T-helper 1 cell treated with Interleukin-12 subunit alpha and Interleukin-12 subunit beta and Interleukin-4 antibody, amounts not matched to agents 30 μg/mL and 1 μg/mL, for 36 hours (primary cell): Measurements from ENCODE around the gene IL17RB.

Experiments
- H3K27ac Mint-ChIP-seq: one replicate; pipeline ENCODE4 v1.8.0; 2021; ENCODE audit warnings: mild to moderate bottlenecking, mixed read lengths
- H3K27me3 Mint-ChIP-seq: one replicate; pipeline ENCODE4 v1.8.0; 2021; ENCODE audit warnings: low read depth, mixed read lengths
- H3K36me3 Mint-ChIP-seq: one replicate; pipeline ENCODE4 v1.8.0; 2021; ENCODE audit warnings: low read depth, mixed read lengths
- H3K4me1 Mint-ChIP-seq: one replicate; pipeline ENCODE4 v1.8.0; 2021; ENCODE audit warnings: low read depth, mixed read lengths
- H3K4me3 Mint-ChIP-seq: one replicate; pipeline ENCODE4 v1.8.0; 2021; ENCODE audit warnings: mild to moderate bottlenecking, moderate library complexity, mixed read lengths
- H3K9me3 Mint-ChIP-seq: one replicate; pipeline ENCODE4 v1.8.0; 2021; ENCODE audit warnings: mixed read lengths

The IL17RB gene

DNA sequence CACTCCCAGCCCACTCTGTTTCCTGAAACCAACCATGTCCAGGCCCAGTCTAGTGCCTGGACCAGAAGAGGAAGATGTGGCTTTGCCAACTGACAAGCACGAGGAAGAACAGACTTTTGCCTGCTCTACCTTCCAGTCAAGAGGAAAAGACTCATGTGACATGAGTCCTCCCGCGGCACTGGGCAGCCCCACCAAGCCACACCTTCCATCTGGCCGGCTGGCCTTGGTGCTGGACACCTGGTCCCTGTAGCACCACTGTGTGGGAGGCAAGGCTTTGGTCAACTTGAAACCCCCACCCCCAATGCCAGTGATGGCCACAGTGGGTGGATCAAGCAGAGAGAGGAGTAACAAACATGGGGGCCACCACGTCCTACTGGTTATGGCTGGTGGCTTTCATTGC is 12.7 kb upstream of the IL17RB start:
- Mint-ChIP-seq H3K36me3 (no peaks in the 10 kb centered on the region), H3K9me3 (no peaks in the 10 kb centered on the region), H3K27ac (no peak overlapping the region), H3K4me3 (no peak overlapping the region), H3K27me3 (no peaks in the 10 kb centered on the region), H3K4me1 (no peaks in the 10 kb centered on the region)

DNA sequence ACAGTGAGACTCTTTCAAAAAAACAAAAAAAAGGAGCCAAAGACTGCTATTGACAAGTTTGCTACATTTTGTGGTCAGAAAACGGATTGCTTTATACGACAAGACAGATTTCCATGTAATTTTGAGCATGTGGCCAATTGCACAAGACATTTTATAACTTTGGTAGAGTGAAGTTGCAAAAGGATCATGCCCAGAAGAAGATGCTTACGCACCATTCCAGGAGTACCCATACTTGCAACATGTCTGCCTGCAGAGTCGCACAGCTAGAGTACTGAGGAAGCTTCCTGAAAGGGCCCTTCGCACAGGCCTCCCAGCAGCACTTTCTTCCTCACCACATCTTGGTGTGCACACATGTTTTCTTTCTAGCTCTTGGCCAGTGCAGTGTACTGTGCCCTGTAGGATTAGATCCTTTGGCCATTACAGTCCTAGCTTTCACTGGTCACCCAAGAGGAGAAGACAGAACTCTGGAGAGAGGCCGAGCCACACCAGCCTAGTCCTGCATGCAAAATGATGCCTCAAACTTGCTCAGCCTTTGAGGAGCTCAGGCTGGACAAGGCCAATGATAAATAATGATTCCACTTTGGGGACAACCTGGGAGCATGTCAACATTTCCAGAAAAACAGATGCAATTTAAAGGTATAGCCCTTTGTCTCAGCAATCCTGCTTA is 11.8 kb upstream of the IL17RB start:
- no peaks in the 10 kb centered on the region for H3K9me3 Mint-ChIP-seq
- H3K4me3 Mint-ChIP-seq = no peak overlapping the region
- H3K4me1 Mint-ChIP-seq = no peaks in the 10 kb centered on the region
- no peaks in the 10 kb centered on the region for H3K36me3 Mint-ChIP-seq
- peaks cover 6% of the 10 kb centered on the region for H3K27me3 Mint-ChIP-seq
- no peak overlapping the region for H3K27ac Mint-ChIP-seq

DNA sequence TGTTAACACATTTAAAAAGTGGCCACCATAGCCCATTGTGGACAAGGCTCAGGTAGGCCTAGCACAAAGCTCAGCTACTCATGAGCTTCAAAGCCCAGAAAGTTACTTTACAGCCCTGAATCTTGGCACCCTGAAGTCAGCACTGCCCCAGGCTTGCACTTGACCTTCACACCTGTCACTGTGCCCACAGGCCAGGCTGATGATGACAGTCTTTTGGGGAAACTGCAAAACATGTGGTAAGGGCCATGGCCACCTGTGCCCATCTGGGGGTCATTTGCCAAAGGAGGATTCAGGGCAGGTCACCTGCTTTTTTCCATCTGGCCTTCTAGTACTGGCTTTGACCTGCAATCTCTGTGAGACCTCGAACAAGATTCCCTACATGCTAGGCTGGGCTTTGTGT is 11.1 kb upstream of the IL17RB start:
- H3K36me3 Mint-ChIP-seq = no peaks in the 10 kb centered on the region
- no peaks in the 10 kb centered on the region for H3K9me3 Mint-ChIP-seq
- no peak overlapping the region for H3K4me3 Mint-ChIP-seq
- no peak overlapping the region for H3K27ac Mint-ChIP-seq
- H3K4me1 Mint-ChIP-seq = no peaks in the 10 kb centered on the region
- peaks cover 10% of the 10 kb centered on the region for H3K27me3 Mint-ChIP-seq

DNA sequence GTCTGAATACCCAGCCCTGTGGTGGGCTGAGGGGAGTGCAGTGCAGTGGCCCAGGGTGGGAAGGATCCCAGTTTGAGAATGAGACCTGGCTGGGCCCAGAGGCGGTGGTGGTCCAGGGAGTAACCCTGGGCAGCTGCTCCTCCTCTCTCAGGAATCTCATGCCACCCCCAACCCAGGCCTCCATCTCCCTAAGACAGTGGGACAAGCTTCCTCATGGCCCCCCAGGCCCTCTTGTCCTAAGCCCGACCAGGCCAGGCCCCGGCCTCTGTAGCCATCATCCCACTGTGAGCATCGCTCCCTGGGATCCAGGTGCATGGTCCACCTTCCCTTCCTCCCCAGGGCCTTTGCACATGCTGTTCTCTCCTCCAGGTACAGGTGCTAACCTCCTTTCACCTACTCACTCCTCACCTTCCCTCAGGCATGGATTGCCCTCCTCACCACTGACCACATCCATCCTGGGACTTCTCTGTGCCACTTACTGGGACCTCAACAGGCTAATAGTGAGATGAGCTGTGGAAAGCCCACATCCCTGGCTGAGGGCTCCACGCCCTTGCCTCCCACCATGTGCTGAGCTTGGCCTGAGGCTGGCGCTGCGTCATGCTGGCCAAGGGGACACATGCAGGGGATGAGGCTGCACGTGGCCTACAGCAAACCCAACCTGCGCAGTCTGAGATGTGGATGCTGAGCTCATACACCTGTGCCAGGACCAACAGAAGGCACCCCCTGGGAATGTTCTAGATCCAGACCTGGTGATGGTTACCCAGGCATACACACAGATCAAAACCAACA is 10.1 kb upstream of the IL17RB start:
- Mint-ChIP-seq H3K36me3 (no peaks in the 10 kb centered on the region), H3K27ac (no peak overlapping the region), H3K4me1 (no peaks in the 10 kb centered on the region), H3K9me3 (no peaks in the 10 kb centered on the region), H3K27me3 (peaks cover 17% of the 10 kb centered on the region), H3K4me3 (no peak overlapping the region)

DNA sequence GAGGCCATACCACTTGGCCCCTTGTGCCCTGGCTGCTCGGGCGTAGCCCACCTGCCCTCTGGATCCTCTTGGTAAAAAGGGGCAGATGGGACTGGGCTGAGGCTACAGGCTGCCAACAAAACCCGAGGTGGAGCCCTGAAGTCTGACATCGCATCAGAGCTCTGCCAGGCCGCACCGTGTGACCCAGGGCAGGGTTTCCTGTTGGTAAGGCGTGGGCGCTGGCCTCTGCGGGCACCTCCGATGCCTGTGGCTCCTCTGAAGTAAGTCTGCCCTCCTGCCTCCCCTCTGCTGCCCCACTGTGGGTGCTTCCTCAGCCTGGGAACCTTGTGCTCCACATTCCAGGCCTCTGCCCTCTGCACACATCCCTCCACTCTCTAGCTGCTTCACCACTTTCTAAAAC is 9.0 kb upstream of the IL17RB start:
- Mint-ChIP-seq H3K4me3 (no peak overlapping the region), H3K36me3 (no peaks in the 10 kb centered on the region), H3K27me3 (peaks cover 20% of the 10 kb centered on the region), H3K9me3 (no peaks in the 10 kb centered on the region), H3K27ac (no peak overlapping the region), H3K4me1 (no peaks in the 10 kb centered on the region)

DNA sequence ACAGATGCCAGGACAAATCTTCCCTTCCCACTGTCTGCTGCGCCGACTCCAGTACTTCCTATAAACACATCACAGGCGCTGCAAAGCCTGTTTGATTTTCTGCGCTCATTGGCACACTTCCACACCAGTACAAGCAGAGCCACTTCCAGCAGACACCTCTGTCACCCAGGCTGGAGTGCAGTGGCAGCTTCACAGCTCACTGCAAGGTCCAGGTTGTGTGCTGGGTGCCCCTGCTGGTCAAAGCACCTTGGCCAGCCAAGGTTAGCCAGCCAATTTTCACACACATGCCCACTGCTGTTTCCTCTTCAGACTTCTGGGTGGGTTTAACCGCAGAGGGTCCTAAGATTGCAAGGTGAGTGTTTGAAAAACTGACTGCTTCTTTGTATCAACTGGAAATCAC is 5.1 kb upstream of the IL17RB start:
- Mint-ChIP-seq H3K4me3 (no peak overlapping the region), H3K27me3 (peaks cover 51% of the 10 kb centered on the region), H3K9me3 (no peaks in the 10 kb centered on the region), H3K36me3 (no peaks in the 10 kb centered on the region), H3K27ac (no peak overlapping the region), H3K4me1 (no peaks in the 10 kb centered on the region)

DNA sequence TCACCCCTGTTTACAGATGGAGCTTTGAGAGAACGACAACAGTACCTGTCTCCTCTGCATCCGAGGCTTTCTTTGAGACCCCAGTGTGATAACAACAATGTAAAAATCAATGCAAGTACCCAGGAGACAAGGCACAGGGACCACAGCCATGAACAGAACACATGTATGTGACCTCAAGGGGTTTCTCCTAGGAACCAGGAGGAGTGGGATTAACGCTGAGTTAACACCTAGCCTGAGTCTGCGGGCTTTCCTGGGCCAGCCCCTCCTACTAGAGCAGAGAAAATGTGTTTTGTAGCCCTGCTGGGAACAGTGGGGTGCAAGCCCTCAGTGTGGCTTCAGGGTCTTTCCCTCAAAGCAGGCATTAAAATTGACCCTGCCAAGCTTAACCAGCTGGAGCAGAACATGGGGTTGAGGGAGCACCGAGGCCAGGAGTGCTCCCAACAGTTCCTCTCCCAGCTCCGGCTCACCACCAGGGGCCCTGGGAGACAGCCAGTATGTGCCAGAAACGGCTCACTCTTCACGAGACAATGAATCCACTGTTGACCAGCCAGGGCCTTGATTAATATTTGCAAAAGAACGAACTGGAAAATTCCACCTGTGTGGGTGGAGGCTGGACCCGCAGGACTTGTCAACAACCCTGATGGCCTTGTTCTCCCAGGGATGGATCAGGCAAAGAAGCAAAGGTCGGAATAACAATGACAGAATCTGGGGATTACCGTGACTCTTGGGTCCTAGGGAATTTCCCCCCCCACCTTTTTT is 3.8 kb upstream of the IL17RB start:
- Mint-ChIP-seq H3K4me1 (no peaks in the 10 kb centered on the region), H3K27ac (no peak overlapping the region), H3K27me3 (peaks cover 63% of the 10 kb centered on the region), H3K9me3 (no peaks in the 10 kb centered on the region), H3K4me3 (no peak overlapping the region), H3K36me3 (no peaks in the 10 kb centered on the region)

DNA sequence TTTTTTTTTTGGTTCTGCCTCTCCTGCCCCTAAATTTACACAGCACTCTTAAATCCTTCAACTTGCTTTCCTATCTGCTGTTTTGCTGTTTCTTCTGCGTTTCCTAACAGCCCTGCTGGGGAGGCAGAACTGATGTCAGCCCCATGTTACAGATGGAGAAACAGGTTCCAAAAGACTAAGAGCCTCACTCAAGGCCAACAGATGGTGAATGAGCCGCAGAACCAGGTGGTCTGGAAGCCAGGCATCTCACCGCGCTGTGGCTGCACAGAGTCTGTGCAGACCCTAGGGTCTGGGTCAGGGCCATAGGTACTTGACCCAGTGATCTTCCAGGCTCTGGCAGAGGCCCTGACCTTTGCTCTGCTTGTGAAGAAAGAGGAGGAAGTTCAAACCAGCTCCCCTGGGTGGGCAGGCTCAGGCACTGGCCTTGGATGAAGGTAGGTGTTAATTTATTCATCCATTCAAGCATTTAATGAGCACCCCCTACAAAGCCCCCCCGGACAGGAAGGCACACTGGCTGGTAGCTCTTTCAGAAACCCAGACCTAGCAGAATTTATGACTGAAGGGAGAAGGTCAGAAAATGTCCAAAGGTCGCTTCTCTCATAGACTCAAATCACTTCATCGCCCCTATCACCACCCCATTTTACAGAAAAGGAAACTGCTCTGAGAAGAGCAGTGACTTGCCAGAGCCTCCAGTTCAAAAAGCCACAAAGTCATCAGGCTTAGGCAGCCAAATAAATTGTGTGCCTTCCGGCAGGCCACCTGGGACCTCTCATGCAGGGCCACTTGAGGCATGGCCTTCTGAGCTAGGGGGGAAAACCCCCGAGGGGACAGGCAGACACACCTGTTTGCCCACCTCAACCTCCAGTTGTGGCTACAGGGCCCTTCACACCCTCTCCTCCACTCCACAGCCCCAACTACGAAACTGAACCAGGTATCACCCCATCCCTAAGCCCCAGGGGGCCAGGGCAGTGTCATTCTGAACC is 2.9 kb upstream of the IL17RB start:
- Mint-ChIP-seq H3K4me3 (no peak overlapping the region), H3K27me3 (peaks cover 72% of the 10 kb centered on the region), H3K27ac (no peak overlapping the region), H3K9me3 (no peaks in the 10 kb centered on the region), H3K4me1 (no peaks in the 10 kb centered on the region), H3K36me3 (no peaks in the 10 kb centered on the region)

DNA sequence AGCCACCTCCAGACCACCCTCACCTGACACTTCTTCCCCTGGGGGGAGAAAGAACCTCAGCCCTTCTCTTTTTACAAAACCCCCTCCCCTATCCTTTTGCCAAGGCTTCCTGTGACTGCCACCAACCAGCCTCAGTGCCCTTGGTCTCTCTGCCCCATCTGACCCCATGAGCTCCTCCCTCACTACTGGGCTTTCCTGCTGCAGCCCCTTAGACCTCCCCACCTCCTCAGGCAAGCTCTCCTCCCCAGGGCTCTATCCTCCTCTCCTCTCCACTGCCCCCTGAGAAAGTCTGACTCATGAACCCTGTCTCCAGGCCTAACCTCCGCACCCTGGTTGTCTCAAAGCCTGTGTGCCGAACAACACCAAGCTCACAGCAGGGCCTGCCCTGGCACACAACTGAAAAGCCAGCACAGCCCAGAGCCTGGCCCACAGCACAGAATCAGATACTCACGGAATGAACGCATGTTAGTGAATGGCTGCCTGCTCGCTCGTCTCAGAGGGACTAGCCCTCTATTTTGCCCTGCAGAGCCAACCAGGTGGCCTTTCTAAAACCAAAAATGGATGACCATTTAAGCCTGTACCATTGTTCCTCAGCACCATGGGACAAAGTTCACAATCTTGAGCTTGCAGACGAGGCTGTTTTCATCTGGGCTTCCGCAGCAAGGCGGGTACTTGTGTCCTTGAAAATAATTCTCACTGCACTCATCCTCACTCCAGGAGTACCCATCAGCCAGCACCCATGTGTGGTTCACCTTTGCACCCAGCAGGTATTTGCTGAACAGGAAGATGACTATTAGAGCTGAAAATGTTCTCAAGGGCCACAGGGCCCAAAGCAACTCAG is 1.9 kb upstream of the IL17RB start:
- Mint-ChIP-seq H3K4me3 (no peak overlapping the region), H3K27ac (no peak overlapping the region), H3K4me1 (no peaks in the 10 kb centered on the region), H3K27me3 (peaks cover 74% of the 10 kb centered on the region), H3K9me3 (no peaks in the 10 kb centered on the region), H3K36me3 (no peaks in the 10 kb centered on the region)

DNA sequence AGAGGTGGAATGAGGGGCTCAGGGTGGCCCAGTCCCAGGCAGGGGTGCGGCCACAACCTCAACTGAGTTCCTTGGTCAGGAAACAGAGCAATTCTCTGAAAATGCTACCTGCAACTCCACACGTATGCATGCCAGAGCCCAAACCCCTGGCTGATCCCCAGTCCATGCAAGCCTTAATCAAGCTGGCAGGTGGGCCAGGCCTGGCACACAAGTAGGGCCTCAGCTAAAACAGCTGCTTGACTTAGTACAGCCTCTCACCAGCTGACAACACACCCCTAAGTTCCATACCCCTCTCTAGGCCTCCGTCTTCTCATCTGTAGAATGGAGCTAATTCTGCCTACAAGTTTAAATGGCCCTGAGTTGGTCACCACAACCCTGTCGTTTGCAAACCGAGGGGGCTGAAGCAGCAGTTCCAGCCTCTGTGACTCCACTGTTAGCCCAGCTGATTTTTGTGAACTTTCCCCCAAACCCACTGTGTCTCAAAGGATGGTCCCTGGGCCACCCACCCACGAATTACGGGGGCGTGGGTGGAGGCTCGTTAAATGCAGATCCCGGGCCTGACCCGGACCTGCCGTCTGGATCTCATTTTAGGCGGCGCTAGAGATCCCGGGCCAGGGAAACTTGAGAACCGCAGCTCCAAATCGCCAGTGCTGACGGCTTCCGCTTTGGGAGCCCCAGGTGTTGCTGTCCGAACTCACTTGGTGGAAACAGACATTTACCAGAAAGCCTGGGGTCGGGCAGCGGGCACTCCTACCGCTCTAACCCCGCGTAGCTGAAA is 1.1 kb upstream of the IL17RB start:
- H3K27ac Mint-ChIP-seq = no peak overlapping the region
- H3K36me3 Mint-ChIP-seq = no peaks in the 10 kb centered on the region
- H3K27me3 Mint-ChIP-seq = peaks cover 69% of the 10 kb centered on the region
- H3K4me3 Mint-ChIP-seq = peak overlapping the region; percentile 58
- no peaks in the 10 kb centered on the region for H3K9me3 Mint-ChIP-seq
- H3K4me1 Mint-ChIP-seq = no peaks in the 10 kb centered on the region

DNA sequence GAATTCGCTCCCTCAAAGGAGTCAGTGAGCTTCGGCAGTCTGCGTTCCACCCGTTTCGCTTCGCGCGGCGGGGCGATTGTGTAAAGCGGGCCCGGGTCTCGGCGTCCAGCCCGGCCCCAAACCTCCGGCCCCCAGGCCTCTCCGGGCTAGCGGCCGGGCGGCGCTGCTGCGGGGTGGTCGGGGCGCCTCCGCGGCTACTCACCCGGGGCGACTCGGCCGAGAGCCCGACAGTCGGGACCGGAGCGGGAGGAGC is 561 bp upstream of the IL17RB start:
- peaks cover 64% of the 10 kb centered on the region for H3K27me3 Mint-ChIP-seq
- H3K4me3 Mint-ChIP-seq = peak overlapping the region; percentile 17
- H3K27ac Mint-ChIP-seq = no peak overlapping the region
- H3K36me3 Mint-ChIP-seq = no peaks in the 10 kb centered on the region
- no peaks in the 10 kb centered on the region for H3K4me1 Mint-ChIP-seq
- H3K9me3 Mint-ChIP-seq = no peaks in the 10 kb centered on the region

DNA sequence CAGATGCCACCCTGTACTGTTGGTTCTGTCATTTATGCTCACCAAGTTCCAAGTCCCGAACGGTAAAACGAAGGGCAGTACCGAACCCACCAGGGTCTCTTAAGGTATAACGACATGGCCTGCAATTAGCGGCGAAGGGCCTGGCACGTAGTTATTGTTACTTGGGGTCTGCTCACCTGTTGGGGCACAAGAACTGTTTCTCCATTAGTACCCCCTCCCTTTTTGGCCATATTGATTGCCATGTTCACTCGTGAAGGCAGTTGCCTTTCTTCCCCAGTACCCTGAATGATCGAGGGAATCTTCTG is 435 bp downstream of the IL17RB start:
- Mint-ChIP-seq H3K27me3 (peaks cover 67% of the 10 kb centered on the region), H3K4me1 (no peaks in the 10 kb centered on the region), H3K27ac (no peak overlapping the region), H3K36me3 (no peaks in the 10 kb centered on the region), H3K4me3 (peak overlapping the region; percentile 63), H3K9me3 (no peaks in the 10 kb centered on the region)

DNA sequence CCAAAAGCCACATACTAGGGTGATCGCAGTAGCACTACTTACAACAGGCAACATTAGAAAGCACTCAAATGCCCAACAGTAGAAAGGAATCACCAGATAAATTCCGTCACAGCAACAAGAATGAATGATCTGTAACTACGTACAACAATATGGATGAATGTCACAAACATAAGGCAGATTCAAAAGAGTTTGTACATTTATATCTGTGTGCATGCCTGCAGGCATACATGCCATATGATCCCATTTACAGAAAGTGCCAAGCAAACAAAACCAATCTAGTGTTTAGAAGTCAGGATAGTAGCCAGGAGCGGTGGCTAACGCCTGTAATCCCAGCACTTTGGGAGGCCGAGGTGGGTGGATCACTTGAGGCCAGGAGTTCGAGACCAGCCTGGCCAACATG is 3.5 kb downstream of the IL17RB start:
- H3K27ac Mint-ChIP-seq = no peak overlapping the region
- H3K4me3 Mint-ChIP-seq = no peak overlapping the region
- H3K4me1 Mint-ChIP-seq = no peaks in the 10 kb centered on the region
- H3K9me3 Mint-ChIP-seq = no peaks in the 10 kb centered on the region
- peaks cover 44% of the 10 kb centered on the region for H3K27me3 Mint-ChIP-seq
- no peaks in the 10 kb centered on the region for H3K36me3 Mint-ChIP-seq
